Erythroblast (primary cell): ENCODE results near the gene PET100.

ENCODE experiments used
- DNase-seq, 2 experiments: peaks; one replicate each; lab custom pipeline; 2025; lab: John Stamatoyannopoulos, UW
- GATA1 ChIP-seq: IDR thresholded peaks from 2 replicates; pipeline ENCODE4 v1.6.1; 2011; ENCODE audit warnings: low read depth, mild to moderate bottlenecking, control low read depth, low read length, moderate library complexity
- POLR2A ChIP-seq: IDR thresholded peaks from 2 replicates; pipeline ENCODE4 v1.6.1; 2011; ENCODE audit warnings: mild to moderate bottlenecking, low read length

PET100 gene

GRCh38 chr19:7677669-7678311 lies 48.2 kb downstream of the PET100 start:
- TF ChIP-seq POLR2A = no peak
- TF ChIP-seq GATA1 = no peak
- DNase-seq = peak in 1 of 2 experiments; percentile 20

GRCh38 chr19:7678971-7679751 lies 49.6 kb downstream of the PET100 start:
- TF ChIP-seq GATA1 = no peak
- TF ChIP-seq POLR2A = no peak
- peak; percentile 74 for DNase-seq

- no peak for DNase-seq
- no peak for TF ChIP-seq GATA1
- no peak for TF ChIP-seq POLR2A
These were observed 50.4 kb downstream of the PET100 start for GRCh38 chr19:7679771-7680605.

GRCh38 chr19:7680606-7681339 lies 51.2 kb downstream of the PET100 start, which contains the start of gene TRAPPC5:
TRAPPC5 (plus strand) TSS chr19:7680833; CDS start chr19:7682254, 1,421 bp downstream.
- TF ChIP-seq POLR2A = no peak
- no peak for TF ChIP-seq GATA1
- DNase-seq = peak; percentile 89 to 94
